ENCODE results near the gene UGT1A1.

DNA sequence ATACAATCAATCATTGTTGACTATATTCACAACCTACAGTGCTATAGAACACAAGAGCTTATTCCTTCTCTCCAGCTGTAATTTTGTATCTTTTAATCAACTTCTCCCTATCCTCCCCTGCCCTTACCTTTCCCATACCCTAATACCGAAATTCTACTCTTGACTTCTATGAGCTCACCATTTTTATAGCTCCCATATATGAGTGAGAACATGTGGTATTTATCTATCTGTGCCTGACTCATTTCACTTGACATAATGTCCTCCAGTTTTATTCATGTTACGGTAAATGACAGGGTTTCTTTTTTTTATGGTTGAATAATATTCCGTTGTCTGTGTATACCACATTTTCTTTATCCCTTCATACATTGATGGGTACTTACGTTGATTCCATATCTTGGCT is 20.7 kb downstream of the UGT1A1 start:
- TF ChIP-seq CTCF (IDR thresholded peaks at IDR 0.05; ENCODE audit: low read length) (no peak), EZH2 (IDR thresholded peaks at IDR 0.05; ENCODE audit: borderline replicate concordance, low read length) (no peak)
